ENCODE results near the gene F8A3. TPM values are rescaled to one million over a fixed set of nuclear protein-coding genes. Genes with fewer than 3 reads are reported as not detected.

F8A3 gene
- total RNA-seq, 2 experiments from 2014 or later: 37.9 to 38.3 TPM

Small RNAs within 50 kb of the gene (microRNA-seq; reads per million reads assigned to microRNA genes)
- not detected for gene MIR1184-3 (ENCODE audit: borderline microRNAs expressed, borderline replicate concordance)

Other genes starting within 250 kb of the F8A3 start
- 10 to 100 TPM; 56.3 to 62.0 TPM for gene VBP1, start 242.2 kb downstream of the F8A3 start, total RNA-seq
- gene RAB39B, start 194.1 kb downstream of the F8A3 start, total RNA-seq: 1 to 10 TPM; 8.0 to 8.7 TPM
- gene CLIC2, start 124.0 kb downstream of the F8A3 start, total RNA-seq: under 1 TPM; 0.48 to 0.79 TPM
- gene F8A2, start 76.5 kb downstream of the F8A3 start, total RNA-seq: not detected
- gene SPRY3, start 154.0 kb upstream of the F8A3 start, total RNA-seq: under 1 TPM; 0.47 to 0.50 TPM
- 10 to 100 TPM; 13.1 to 13.9 TPM for gene TMLHE, start 154.3 kb upstream of the F8A3 start, total RNA-seq